Mesothelial cell of epicardium (in vitro differentiated cells): Measurements from ENCODE around the gene GSTA5. TPM values are rescaled to one million over a fixed set of nuclear protein-coding genes. Genes with fewer than 3 reads are reported as not detected.
"Not testable (repeated sequence)": the region's sequence is repeated elsewhere in the genome, so short reads cannot be mapped to it uniquely, and the experiment has no call there.

Source experiments
- DNase-seq, 2 experiments: peaks; one replicate each; pipeline ENCODE4 v3.0.0; 2021; ENCODE audit warnings: low spot score in 2 of 2; ENCODE audit not compliant: unreplicated experiment in 2 of 2
- H3K27ac Mint-ChIP-seq: 2 replicates; pipeline ENCODE4 v1.8.0; 2021; ENCODE audit warnings: mixed read lengths
- H3K27me3 Mint-ChIP-seq: 2 replicates; pipeline ENCODE4 v1.8.0; 2021; ENCODE audit warnings: low read depth, mixed read lengths
- H3K36me3 Mint-ChIP-seq: 2 replicates; pipeline ENCODE4 v1.8.0; 2021; ENCODE audit warnings: mixed read lengths
- H3K4me1 Mint-ChIP-seq: 2 replicates; pipeline ENCODE4 v1.8.0; 2021; ENCODE audit warnings: mixed read lengths
- H3K4me3 Mint-ChIP-seq: 2 replicates; pipeline ENCODE4 v1.8.0; 2021; ENCODE audit warnings: mild to moderate bottlenecking, moderate library complexity, mixed read lengths
- H3K9me3 Mint-ChIP-seq: 2 replicates; pipeline ENCODE4 v1.8.0; 2021; ENCODE audit warnings: mixed read lengths
- CTCF ChIP-seq: fragments of 200-600 bp; sonication (generic); IDR thresholded peaks from one replicate; pipeline ENCODE4 v1.5.0; 2021; ENCODE audit warnings: antibody characterized with exemption; ENCODE audit not compliant: unreplicated experiment
- total RNA-seq: library from RNA; stranded (reverse); gene quantifications from 3 replicates; pipeline ENCODE4 v1.2.1, GENCODE V29; 2021

The GSTA5 gene
- total RNA-seq, 1 donor from 2014 or later, result not detected

- no peak for DNase-seq
- Mint-ChIP-seq H3K4me3 (no peak overlapping the region), H3K27ac (no peak overlapping the region), H3K27me3 (peaks cover 8% of the 10 kb centered on the region), H3K4me1 (peaks cover 2% of the 10 kb centered on the region), H3K9me3 (no peaks in the 10 kb centered on the region), H3K36me3 (no peaks in the 10 kb centered on the region)
- TF ChIP-seq CTCF, result no peak
Observed at GRCh38 chr6:52808660-52809059, 32.0 kb downstream of the GSTA5 start.

- DNase-seq, H3K27ac Mint-ChIP-seq: not testable (repeated sequence)
Observed at GRCh38 chr6:52803668-52804255, 36.9 kb downstream of the GSTA5 start, which contains the start of gene GSTA1. TSS of gene GSTA1 (minus strand) at chr6:52803816. CDS start at chr6:52799267, 4,549 bp downstream.

GRCh38 chr6:52802806-52803205, 37.8 kb downstream of the GSTA5 start:
- H3K27me3 Mint-ChIP-seq, result peaks cover 18% of the 10 kb centered on the region
- H3K9me3 Mint-ChIP-seq, result no peaks in the 10 kb centered on the region
- H3K4me3 Mint-ChIP-seq, result no peak overlapping the region
- peaks cover 5% of the 10 kb centered on the region for H3K4me1 Mint-ChIP-seq
- H3K36me3 Mint-ChIP-seq, result no peaks in the 10 kb centered on the region
- no peak for DNase-seq
- TF ChIP-seq CTCF, result no peak
- H3K27ac Mint-ChIP-seq, result no peak overlapping the region

More at GRCh38 chr6:52803668-52804255, 36.9 kb downstream of the GSTA5 start, which contains the start of gene GSTA1:
- not testable (repeated sequence) for H3K36me3 Mint-ChIP-seq, H3K4me3 Mint-ChIP-seq, H3K4me1 Mint-ChIP-seq, H3K9me3 Mint-ChIP-seq
- H3K27me3 Mint-ChIP-seq, result peaks cover 16% of the 10 kb centered on the region

- DNase-seq, result no peak
- Mint-ChIP-seq H3K27me3 (peaks cover 27% of the 10 kb centered on the region), H3K4me3 (no peak overlapping the region), H3K36me3 (no peaks in the 10 kb centered on the region), H3K27ac (no peak overlapping the region), H3K9me3 (no peaks in the 10 kb centered on the region), H3K4me1 (peaks cover 5% of the 10 kb centered on the region)
- TF ChIP-seq CTCF, result no peak
Observed at GRCh38 chr6:52801188-52801841, 39.3 kb downstream of the GSTA5 start.

- peaks cover 35% of the 10 kb centered on the region for H3K27me3 Mint-ChIP-seq
- not testable (repeated sequence) for H3K4me3 Mint-ChIP-seq, H3K9me3 Mint-ChIP-seq, H3K36me3 Mint-ChIP-seq, DNase-seq, H3K4me1 Mint-ChIP-seq, H3K27ac Mint-ChIP-seq
Observed at GRCh38 chr6:52799272-52799671, 41.3 kb downstream of the GSTA5 start.

GRCh38 chr6:52794366-52794765, 46.2 kb downstream of the GSTA5 start:
- Mint-ChIP-seq H3K27me3 (peaks cover 38% of the 10 kb centered on the region), H3K9me3 (peaks cover 13% of the 10 kb centered on the region)
- not testable (repeated sequence) for H3K4me1 Mint-ChIP-seq, H3K4me3 Mint-ChIP-seq, DNase-seq, H3K36me3 Mint-ChIP-seq, H3K27ac Mint-ChIP-seq

- TF ChIP-seq CTCF, result no peak
- H3K36me3 Mint-ChIP-seq, result no peaks in the 10 kb centered on the region
- peaks cover 5% of the 10 kb centered on the region for H3K4me1 Mint-ChIP-seq
- DNase-seq, result no peak
- H3K27me3 Mint-ChIP-seq, result peaks cover 21% of the 10 kb centered on the region
- no peak overlapping the region for H3K27ac Mint-ChIP-seq
- H3K4me3 Mint-ChIP-seq, result no peak overlapping the region
- H3K9me3 Mint-ChIP-seq, result peaks cover 13% of the 10 kb centered on the region
Observed at GRCh38 chr6:52790861-52791260, 49.8 kb downstream of the GSTA5 start.

GRCh38 chr6:52789658-52790057, 51.0 kb downstream of the GSTA5 start:
- H3K4me1 Mint-ChIP-seq, H3K36me3 Mint-ChIP-seq, H3K27ac Mint-ChIP-seq, H3K4me3 Mint-ChIP-seq, DNase-seq: not testable (repeated sequence)
- Mint-ChIP-seq H3K9me3 (peaks cover 13% of the 10 kb centered on the region), H3K27me3 (peaks cover 14% of the 10 kb centered on the region)
